GM23338 (cell line): ENCODE data around the gene EHMT2. TPM values are rescaled to one million over a fixed set of nuclear protein-coding genes. Genes with fewer than 3 reads are reported as not detected.

Experiments
- ATAC-seq: fragments of 200-7000 bp; cut with Tn5 transposase; 3 replicates; pipeline ENCODE4 v1.9.1; 2020
- DNase-seq: peaks from one replicate; pipeline ENCODE4 v3.0.0-alpha.2; 2015; ENCODE audit warnings: low spot score
- H2AFZ ChIP-seq: fragments of 200-600 bp; sonication (generic); 2 replicates; pipeline ENCODE4 v1.8.0; 2016; ENCODE audit warnings: antibody characterized with exemption, mild to moderate bottlenecking, moderate library complexity
- H3F3A ChIP-seq: fragments of 200-600 bp; sonication (generic); replicated peaks from 2 replicates; pipeline ENCODE4 v1.8.0; 2017; ENCODE audit warnings: antibody characterized with exemption, mixed run types, low read depth
- H3K27ac ChIP-seq: fragments of 200-600 bp; sonication (generic); 2 replicates; pipeline ENCODE4 v1.6.1; 2016; ENCODE audit warnings: low read depth
- H3K27me3 ChIP-seq: fragments of 200-600 bp; sonication (generic); 2 replicates; pipeline ENCODE4 v1.8.0; 2016; ENCODE audit warnings: mild to moderate bottlenecking, mixed run types, moderate library complexity; ENCODE audit not compliant: insufficient read depth
- H3K36me3 ChIP-seq: fragments of 200-600 bp; sonication (generic); 2 replicates; pipeline ENCODE4 v1.8.0; 2016; ENCODE audit warnings: mild to moderate bottlenecking; ENCODE audit not compliant: insufficient read depth
- H3K4me1 ChIP-seq: fragments of 200-600 bp; sonication (generic); 2 replicates; pipeline ENCODE4 v1.8.0; 2016; ENCODE audit warnings: mild to moderate bottlenecking, moderate library complexity; ENCODE audit not compliant: insufficient read depth
- H3K4me2 ChIP-seq: fragments of 200-600 bp; sonication (generic); 2 replicates; pipeline ENCODE4 v1.7.1; 2017; ENCODE audit warnings: mixed run types
- H3K4me3 ChIP-seq: fragments of 200-600 bp; sonication (generic); 2 replicates; pipeline ENCODE4 v1.6.1; 2016; ENCODE audit warnings: mixed run types
- H3K79me2 ChIP-seq: fragments of 200-600 bp; sonication (generic); replicated peaks from 2 replicates; pipeline ENCODE4 v1.8.0; 2017; ENCODE audit warnings: mild to moderate bottlenecking; ENCODE audit not compliant: insufficient read depth
- H3K9me2 ChIP-seq: fragments of 200-600 bp; sonication (generic); 2 replicates; pipeline ENCODE4 v1.8.0; 2017; ENCODE audit not compliant: insufficient read depth
- H4K20me1 ChIP-seq: fragments of 200-600 bp; sonication (generic); replicated peaks from 2 replicates; pipeline ENCODE4 v1.8.0; 2017; ENCODE audit warnings: mild to moderate bottlenecking; ENCODE audit not compliant: insufficient read depth
- H3K27ac Mint-ChIP-seq: 2 replicates; pipeline ENCODE4 v1.8.0; 2020; ENCODE audit warnings: inconsistent platforms, mild to moderate bottlenecking, moderate library complexity, mixed read lengths
- H3K27me3 Mint-ChIP-seq: 3 replicates; pipeline ENCODE4 v1.8.0; 2022; ENCODE audit warnings: low read depth, mild to moderate bottlenecking, moderate library complexity, mixed read lengths, inconsistent platforms; ENCODE audit not compliant: insufficient read depth, poor library complexity
- H3K36me3 Mint-ChIP-seq: 3 replicates; pipeline ENCODE4 v1.8.0; 2021; ENCODE audit warnings: low read depth, mild to moderate bottlenecking, inconsistent platforms, moderate library complexity, mixed read lengths
- H3K4me1 Mint-ChIP-seq: 3 replicates; pipeline ENCODE4 v1.8.0; 2020; ENCODE audit warnings: mild to moderate bottlenecking, inconsistent platforms, mixed read lengths
- H3K4me3 Mint-ChIP-seq: 3 replicates; pipeline ENCODE4 v1.8.0; 2021; ENCODE audit warnings: moderate library complexity, mild to moderate bottlenecking, inconsistent platforms, mixed read lengths
- H3K9me3 Mint-ChIP-seq: 3 replicates; pipeline ENCODE4 v1.8.0; 2020; ENCODE audit warnings: moderate library complexity, mild to moderate bottlenecking, inconsistent platforms, mixed read lengths
- EZH2 ChIP-seq: fragments of 200-600 bp; sonication (generic); IDR thresholded peaks from one replicate; pipeline ENCODE4 v1.8.0; 2017; ENCODE audit warnings: antibody characterized with exemption, mild to moderate bottlenecking, low read depth; ENCODE audit not compliant: unreplicated experiment
- EZH2phosphoT487 ChIP-seq: fragments of 200-600 bp; sonication (generic); IDR thresholded peaks from one replicate; pipeline ENCODE4 v1.8.1; 2018; ENCODE audit warnings: antibody characterized with exemption; ENCODE audit not compliant: unreplicated experiment
- JUNB ChIP-seq: IDR thresholded peaks from one replicate; pipeline ENCODE4 v1.6.1; 2016; ENCODE audit warnings: antibody characterized with exemption; ENCODE audit not compliant: unreplicated experiment
- NANOG ChIP-seq: IDR thresholded peaks from 2 replicates; pipeline ENCODE4 v1.6.1; 2016; ENCODE audit warnings: antibody characterized with exemption, borderline replicate concordance
- POLR2AphosphoS5 ChIP-seq: IDR thresholded peaks from 2 replicates; pipeline ENCODE4 v1.6.1; 2016; ENCODE audit warnings: antibody characterized with exemption, low read depth
- ZNF331 ChIP-seq: fragments of 250-450 bp; sonication (Bioruptor Pico); IDR thresholded peaks from 2 replicates; pipeline ENCODE4 v1.5.0; 2020; ENCODE audit warnings: low read depth, mild to moderate bottlenecking, moderate library complexity
- polyA plus RNA-seq: library from polyadenylated mRNA; unstranded; fragments of >200 nt; fragmentation: Nextera tagmentation; extraction: Ambion mirVana; gene quantifications from 2 replicates; pipeline ENCODE4 v1.2.1, GENCODE V29; 2016
- total RNA-seq: library from RNA; depleted of rRNA; stranded (reverse); fragments of >200 nt; shearing (Covaris generic); gene quantifications from 2 replicates; pipeline ENCODE4 v1.2.3, GENCODE V29; 2014
- TF ChIP-seq, protein P1 (sequence below), 2 experiments: fragments of 200-600 bp in 1 of 2; sonication (generic) in 1 of 2; conservative IDR thresholded peaks; 2 replicates each; pipeline versions ENCODE4 v1.5.1 to v1.6.1; 2016 to 2017; ENCODE audit warnings: antibody characterized with exemption in 2 of 2, low read depth in 2 of 2, mild to moderate bottlenecking in 2 of 2, moderate library complexity in 1 of 2
- TF ChIP-seq, protein P2 (sequence below): fragments of 250-450 bp; sonication (Bioruptor Pico); IDR thresholded peaks from 2 replicates; pipeline ENCODE4 v1.5.0; 2020; ENCODE audit warnings: mild to moderate bottlenecking, moderate library complexity

The EHMT2 gene
- total and polyA plus RNA-seq, 2 experiments from 2014 or later: 113 to 193 TPM

DNA sequence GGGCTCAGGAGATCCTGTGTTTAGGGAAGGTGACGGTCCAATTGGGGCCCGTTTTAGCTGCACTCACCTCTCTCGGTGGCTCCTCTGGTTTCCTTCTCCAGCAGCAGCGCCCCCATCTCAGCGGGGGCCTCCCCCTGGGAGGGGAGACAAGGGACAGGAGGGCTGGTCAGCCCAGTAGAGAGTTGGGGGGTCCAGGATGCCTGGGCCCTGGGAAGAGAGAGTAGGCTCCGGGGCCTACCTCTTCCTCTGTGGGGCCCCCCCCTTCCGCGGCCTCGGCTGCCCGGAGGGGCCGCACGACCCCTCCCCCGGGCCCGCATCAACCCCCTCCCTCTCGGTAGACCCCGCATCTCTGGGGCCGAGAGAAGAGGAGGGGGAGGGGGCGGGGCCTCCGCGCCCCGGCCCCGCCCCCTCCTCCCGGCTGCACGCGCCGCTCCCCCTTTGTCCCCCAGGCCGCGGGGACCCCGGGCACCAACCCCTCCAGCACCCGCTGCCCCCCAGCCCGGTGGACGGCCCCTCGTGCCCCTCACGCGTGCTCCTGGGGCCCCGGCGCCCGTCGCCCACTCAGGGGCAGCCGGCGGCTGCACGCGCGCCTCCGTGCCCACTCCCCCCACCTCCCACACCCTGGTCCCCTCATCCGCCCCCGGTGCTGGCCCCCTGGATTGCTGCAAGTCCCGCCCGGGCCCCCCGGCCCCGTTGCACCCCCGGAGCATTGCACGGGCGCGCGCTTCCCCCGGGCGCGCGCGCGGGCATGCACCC lies 464 bp downstream of the EHMT2 start:
- peaks cover 15% of the 10 kb centered on the region; the same call in 1 of the 2 replicates for H3K79me2 ChIP-seq
- H3K36me3 Mint-ChIP-seq: peaks cover 68% of the 10 kb centered on the region
- no peaks in the 10 kb centered on the region for H3K27me3 ChIP-seq
- H3K4me3 ChIP-seq: peak overlapping the region; percentile 85
- peak overlapping the region; percentile 92 for H3K4me2 ChIP-seq
- H3K4me1 Mint-ChIP-seq: peaks cover 24% of the 10 kb centered on the region
- peaks cover 20% of the 10 kb centered on the region for H3K36me3 ChIP-seq
- H2AFZ ChIP-seq: no peak overlapping the region
- 0 out of 2 replicates have a peak overlapping the region, but pooled peaks have one; percentile 86 for H3K27ac Mint-ChIP-seq
- no peak for TF ChIP-seq EZH2
- TF ChIP-seq, protein P1, sequence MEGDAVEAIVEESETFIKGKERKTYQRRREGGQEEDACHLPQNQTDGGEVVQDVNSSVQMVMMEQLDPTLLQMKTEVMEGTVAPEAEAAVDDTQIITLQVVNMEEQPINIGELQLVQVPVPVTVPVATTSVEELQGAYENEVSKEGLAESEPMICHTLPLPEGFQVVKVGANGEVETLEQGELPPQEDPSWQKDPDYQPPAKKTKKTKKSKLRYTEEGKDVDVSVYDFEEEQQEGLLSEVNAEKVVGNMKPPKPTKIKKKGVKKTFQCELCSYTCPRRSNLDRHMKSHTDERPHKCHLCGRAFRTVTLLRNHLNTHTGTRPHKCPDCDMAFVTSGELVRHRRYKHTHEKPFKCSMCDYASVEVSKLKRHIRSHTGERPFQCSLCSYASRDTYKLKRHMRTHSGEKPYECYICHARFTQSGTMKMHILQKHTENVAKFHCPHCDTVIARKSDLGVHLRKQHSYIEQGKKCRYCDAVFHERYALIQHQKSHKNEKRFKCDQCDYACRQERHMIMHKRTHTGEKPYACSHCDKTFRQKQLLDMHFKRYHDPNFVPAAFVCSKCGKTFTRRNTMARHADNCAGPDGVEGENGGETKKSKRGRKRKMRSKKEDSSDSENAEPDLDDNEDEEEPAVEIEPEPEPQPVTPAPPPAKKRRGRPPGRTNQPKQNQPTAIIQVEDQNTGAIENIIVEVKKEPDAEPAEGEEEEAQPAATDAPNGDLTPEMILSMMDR (conservative IDR thresholded peaks at IDR 0.05; ENCODE audit: low read depth in 2 of 2): no peak
- TF ChIP-seq EZH2phosphoT487: no peak
- no peak for TF ChIP-seq NANOG
- TF ChIP-seq ZNF331: no peak
- no peak for TF ChIP-seq POLR2AphosphoS5
- TF ChIP-seq, protein P2, sequence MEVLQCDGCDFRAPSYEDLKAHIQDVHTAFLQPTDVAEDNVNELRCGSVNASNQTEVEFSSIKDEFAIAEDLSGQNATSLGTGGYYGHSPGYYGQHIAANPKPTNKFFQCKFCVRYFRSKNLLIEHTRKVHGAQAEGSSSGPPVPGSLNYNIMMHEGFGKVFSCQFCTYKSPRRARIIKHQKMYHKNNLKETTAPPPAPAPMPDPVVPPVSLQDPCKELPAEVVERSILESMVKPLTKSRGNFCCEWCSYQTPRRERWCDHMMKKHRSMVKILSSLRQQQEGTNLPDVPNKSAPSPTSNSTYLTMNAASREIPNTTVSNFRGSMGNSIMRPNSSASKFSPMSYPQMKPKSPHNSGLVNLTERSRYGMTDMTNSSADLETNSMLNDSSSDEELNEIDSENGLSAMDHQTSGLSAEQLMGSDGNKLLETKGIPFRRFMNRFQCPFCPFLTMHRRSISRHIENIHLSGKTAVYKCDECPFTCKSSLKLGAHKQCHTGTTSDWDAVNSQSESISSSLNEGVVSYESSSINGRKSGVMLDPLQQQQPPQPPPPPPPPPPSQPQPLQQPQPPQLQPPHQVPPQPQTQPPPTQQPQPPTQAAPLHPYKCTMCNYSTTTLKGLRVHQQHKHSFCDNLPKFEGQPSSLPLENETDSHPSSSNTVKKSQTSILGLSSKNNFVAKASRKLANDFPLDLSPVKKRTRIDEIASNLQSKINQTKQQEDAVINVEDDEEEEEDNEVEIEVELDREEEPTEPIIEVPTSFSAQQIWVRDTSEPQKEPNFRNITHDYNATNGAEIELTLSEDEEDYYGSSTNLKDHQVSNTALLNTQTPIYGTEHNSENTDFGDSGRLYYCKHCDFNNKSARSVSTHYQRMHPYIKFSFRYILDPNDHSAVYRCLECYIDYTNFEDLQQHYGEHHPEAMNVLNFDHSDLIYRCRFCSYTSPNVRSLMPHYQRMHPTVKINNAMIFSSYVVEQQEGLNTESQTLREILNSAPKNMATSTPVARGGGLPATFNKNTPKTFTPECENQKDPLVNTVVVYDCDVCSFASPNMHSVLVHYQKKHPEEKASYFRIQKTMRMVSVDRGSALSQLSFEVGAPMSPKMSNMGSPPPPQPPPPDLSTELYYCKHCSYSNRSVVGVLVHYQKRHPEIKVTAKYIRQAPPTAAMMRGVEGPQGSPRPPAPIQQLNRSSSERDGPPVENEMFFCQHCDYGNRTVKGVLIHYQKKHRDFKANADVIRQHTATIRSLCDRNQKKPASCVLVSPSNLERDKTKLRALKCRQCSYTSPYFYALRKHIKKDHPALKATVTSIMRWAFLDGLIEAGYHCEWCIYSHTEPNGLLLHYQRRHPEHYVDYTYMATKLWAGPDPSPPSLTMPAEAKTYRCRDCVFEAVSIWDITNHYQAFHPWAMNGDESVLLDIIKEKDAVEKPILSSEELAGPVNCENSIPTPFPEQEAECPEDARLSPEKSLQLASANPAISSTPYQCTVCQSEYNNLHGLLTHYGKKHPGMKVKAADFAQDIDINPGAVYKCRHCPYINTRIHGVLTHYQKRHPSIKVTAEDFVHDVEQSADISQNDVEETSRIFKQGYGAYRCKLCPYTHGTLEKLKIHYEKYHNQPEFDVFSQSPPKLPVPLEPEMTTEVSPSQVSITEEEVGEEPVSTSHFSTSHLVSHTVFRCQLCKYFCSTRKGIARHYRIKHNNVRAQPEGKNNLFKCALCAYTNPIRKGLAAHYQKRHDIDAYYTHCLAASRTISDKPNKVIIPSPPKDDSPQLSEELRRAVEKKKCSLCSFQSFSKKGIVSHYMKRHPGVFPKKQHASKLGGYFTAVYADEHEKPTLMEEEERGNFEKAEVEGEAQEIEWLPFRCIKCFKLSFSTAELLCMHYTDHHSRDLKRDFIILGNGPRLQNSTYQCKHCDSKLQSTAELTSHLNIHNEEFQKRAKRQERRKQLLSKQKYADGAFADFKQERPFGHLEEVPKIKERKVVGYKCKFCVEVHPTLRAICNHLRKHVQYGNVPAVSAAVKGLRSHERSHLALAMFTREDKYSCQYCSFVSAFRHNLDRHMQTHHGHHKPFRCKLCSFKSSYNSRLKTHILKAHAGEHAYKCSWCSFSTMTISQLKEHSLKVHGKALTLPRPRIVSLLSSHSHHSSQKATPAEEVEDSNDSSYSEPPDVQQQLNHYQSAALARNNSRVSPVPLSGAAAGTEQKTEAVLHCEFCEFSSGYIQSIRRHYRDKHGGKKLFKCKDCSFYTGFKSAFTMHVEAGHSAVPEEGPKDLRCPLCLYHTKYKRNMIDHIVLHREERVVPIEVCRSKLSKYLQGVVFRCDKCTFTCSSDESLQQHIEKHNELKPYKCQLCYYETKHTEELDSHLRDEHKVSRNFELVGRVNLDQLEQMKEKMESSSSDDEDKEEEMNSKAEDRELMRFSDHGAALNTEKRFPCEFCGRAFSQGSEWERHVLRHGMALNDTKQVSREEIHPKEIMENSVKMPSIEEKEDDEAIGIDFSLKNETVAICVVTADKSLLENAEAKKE (CRISPR knock-in tag): no peak
- TF ChIP-seq JUNB: no peak
- peaks cover 10% of the 10 kb centered on the region; the same call in 1 of the 2 replicates for H3F3A ChIP-seq
- H3K9me2 ChIP-seq: no peaks in the 10 kb centered on the region
- H3K27ac ChIP-seq: peak overlapping the region; percentile 76; the same call in 1 of the 2 replicates
- peaks cover 18% of the 10 kb centered on the region; the same call in 1 of the 2 replicates for H4K20me1 ChIP-seq
- peak; percentile 19 for ATAC-seq
- peak; percentile 46 for DNase-seq
- peaks cover 16% of the 10 kb centered on the region for H3K27me3 Mint-ChIP-seq
- H3K9me3 Mint-ChIP-seq: no peaks in the 10 kb centered on the region
- H3K4me1 ChIP-seq: peaks cover 8% of the 10 kb centered on the region; the same call in 1 of the 2 replicates
- H3K4me3 Mint-ChIP-seq: peak overlapping the region; percentile 82
